HG03432 (cell line): ENCODE data around the gene SPDYE1.
"Not testable (repeated sequence)": the region's sequence is repeated elsewhere in the genome, so short reads cannot be mapped to it uniquely, and the experiment has no call there.

Source experiments
- ATAC-seq: cut with Tn5 transposase; IDR thresholded peaks from one replicate; pipeline ENCODE4 v1.9.1; 2021; ENCODE audit warnings: mild to moderate bottlenecking, moderate library complexity; ENCODE audit not compliant: unreplicated experiment

Gene SPDYE1

GRCh38 chr7:43997532-43997931 lies at the start of gene SPDYE1:
SPDYE1 (plus strand) TSS chr7:43997897; CDS start chr7:43999950, 2,053 bp downstream.
- ATAC-seq: not testable (repeated sequence)

GRCh38 chr7:43952028-43952427 lies 45.7 kb upstream of the SPDYE1 start:
- no peak for ATAC-seq

GRCh38 chr7:43953071-43953470 lies 44.6 kb upstream of the SPDYE1 start:
- ATAC-seq: no peak

GRCh38 chr7:43954524-43955228 lies 43.0 kb upstream of the SPDYE1 start:
- peak; percentile 81 for ATAC-seq

- no peak for ATAC-seq
These were observed 41.7 kb upstream of the SPDYE1 start for GRCh38 chr7:43956027-43956426.

- no peak for ATAC-seq
These were observed 36.8 kb upstream of the SPDYE1 start for GRCh38 chr7:43960933-43961332.

GRCh38 chr7:43966392-43966791 lies 31.3 kb upstream of the SPDYE1 start:
- ATAC-seq: not testable (repeated sequence)

- not testable (repeated sequence) for ATAC-seq
These were observed 29.3 kb upstream of the SPDYE1 start for GRCh38 chr7:43968172-43969040.

- ATAC-seq: not testable (repeated sequence)
These were observed 28.1 kb upstream of the SPDYE1 start for GRCh38 chr7:43969586-43969985.

- ATAC-seq: not testable (repeated sequence)
These were observed 27.0 kb upstream of the SPDYE1 start for GRCh38 chr7:43970698-43971097.

- ATAC-seq: not testable (repeated sequence)
These were observed 23.6 kb upstream of the SPDYE1 start for GRCh38 chr7:43974033-43974573.

GRCh38 chr7:43974725-43975482 lies 22.8 kb upstream of the SPDYE1 start:
- not testable (repeated sequence) for ATAC-seq

- ATAC-seq: no peak
These were observed 20.2 kb upstream of the SPDYE1 start for GRCh38 chr7:43977525-43977924.

- ATAC-seq: not testable (repeated sequence)
These were observed 19.6 kb upstream of the SPDYE1 start for GRCh38 chr7:43978102-43978501.

GRCh38 chr7:43982848-43983247 lies 14.8 kb upstream of the SPDYE1 start:
- not testable (repeated sequence) for ATAC-seq

- ATAC-seq: not testable (repeated sequence)
These were observed 14.0 kb upstream of the SPDYE1 start for GRCh38 chr7:43983736-43984135.

- peak; percentile 82 for ATAC-seq
These were observed 11.5 kb upstream of the SPDYE1 start for GRCh38 chr7:43985904-43986864.

- ATAC-seq: not testable (repeated sequence)
These were observed 10.2 kb upstream of the SPDYE1 start for GRCh38 chr7:43987476-43987875.

- not testable (repeated sequence) for ATAC-seq
These were observed 7.6 kb upstream of the SPDYE1 start for GRCh38 chr7:43990011-43990585.
